ENCODE measurements around the gene ADSL.

- no peak for TF ChIP-seq EZH2phosphoT487 (IDR thresholded peaks at IDR 0.05; ENCODE audit: borderline replicate concordance, low read depth)
- no peak for TF ChIP-seq CTCF (IDR thresholded peaks at IDR 0.05)
- no peak for TF ChIP-seq SMC3 (IDR thresholded peaks at IDR 0.05; ENCODE audit: low read depth, low read length)
- no peak for TF ChIP-seq JUND (IDR thresholded peaks at IDR 0.05)
- no peak for TF ChIP-seq POLR2AphosphoS5 (IDR thresholded peaks at IDR 0.05; ENCODE audit: low read depth, low read length)
- TF ChIP-seq TAF1 (IDR thresholded peaks at IDR 0.05; ENCODE audit: borderline replicate concordance, low read depth, low read length): no peak
- no peak for TF ChIP-seq RAD21 (IDR thresholded peaks at IDR 0.05; ENCODE audit: low read length)
- TF ChIP-seq MAX (IDR thresholded peaks at IDR 0.05; ENCODE audit: low read depth): no peak
Observed at GRCh38 chr22:40432157-40432556, 85.9 kb downstream of the ADSL start.

Measured in SK-N-SH (cell line).